Stimulated activated CD8-positive, alpha-beta memory T cell treated with anti-CD3 and anti-CD28 coated beads, Interleukin-12 subunit alpha, Interleukin-12 subunit beta, amount 100 ng/mL, for 24 hours (primary cell): ENCODE measurements around the gene GBGT1.

Source experiments
- DNase-seq: peaks from one replicate; pipeline ENCODE4 v3.0.0-alpha.2; 2020; ENCODE audit errors: extremely low read depth

GBGT1 gene

GRCh38 chr9:133125941-133126696 is 37.6 kb downstream of the GBGT1 start:
- no peak for DNase-seq

GRCh38 chr9:133124907-133125275 is 38.8 kb downstream of the GBGT1 start:
- no peak for DNase-seq

GRCh38 chr9:133124123-133124906 is 39.4 kb downstream of the GBGT1 start:
- no peak for DNase-seq

GRCh38 chr9:133122935-133123611 is 40.6 kb downstream of the GBGT1 start:
- no peak for DNase-seq

- DNase-seq = no peak
Measured at GRCh38 chr9:133122605-133122934, 41.1 kb downstream of the GBGT1 start.

GRCh38 chr9:133121915-133122550 is 41.7 kb downstream of the GBGT1 start:
- DNase-seq = no peak

- DNase-seq = peak; percentile 83
Measured at GRCh38 chr9:133121198-133121914, 42.4 kb downstream of the GBGT1 start, which contains the start of gene RALGDS. Gene RALGDS (minus strand): TSS chr9:133121240. CDS start chr9:133121154, 86 bp downstream.

GRCh38 chr9:133120501-133121197 is 43.1 kb downstream of the GBGT1 start:
- DNase-seq = no peak

GRCh38 chr9:133119846-133120500 is 43.7 kb downstream of the GBGT1 start:
- no peak for DNase-seq

- DNase-seq = no peak
Measured at GRCh38 chr9:133119103-133119845, 44.4 kb downstream of the GBGT1 start.

- no peak for DNase-seq
Measured at GRCh38 chr9:133118568-133118967, 45.1 kb downstream of the GBGT1 start.

- DNase-seq = no peak
Measured at GRCh38 chr9:133118179-133118520, 45.6 kb downstream of the GBGT1 start.

- no peak for DNase-seq
Measured at GRCh38 chr9:133117271-133118178, 46.2 kb downstream of the GBGT1 start.

GRCh38 chr9:133116346-133117231 is 47.1 kb downstream of the GBGT1 start:
- DNase-seq = no peak

GRCh38 chr9:133115604-133116345 is 47.9 kb downstream of the GBGT1 start:
- DNase-seq = no peak

- DNase-seq = no peak
Measured at GRCh38 chr9:133114886-133115603, 48.7 kb downstream of the GBGT1 start.
